SK-N-SH treated with all-trans-retinoic acid at 6 μM for 48 hours (cell line): ENCODE measurements around the gene CDC5L.

ENCODE experiments used
- ATAC-seq: fragments of 200-7000 bp; cut with Tn5 transposase; 3 replicates; pipeline ENCODE4 v1.9.1; 2020; ENCODE audit warnings: mild to moderate bottlenecking, moderate library complexity
- ARNTL ChIP-seq: fragments of 450-650 bp; formaldehyde crosslinking; IDR thresholded peaks from 2 replicates; pipeline ENCODE4 v1.5.0; 2020; ENCODE audit warnings: low read depth, mild to moderate bottlenecking, moderate library complexity, borderline replicate concordance
- BACH2 ChIP-seq: fragments of 250-450 bp; sonication (Bioruptor Pico); IDR thresholded peaks from 2 replicates; pipeline ENCODE4 v1.9.0; 2021; ENCODE audit warnings: mild to moderate bottlenecking, borderline replicate concordance
- CSDC2 ChIP-seq: fragments of 250-450 bp; sonication (Bioruptor Pico); IDR thresholded peaks from 2 replicates; pipeline ENCODE4 v1.5.0; 2020; ENCODE audit warnings: mild to moderate bottlenecking, moderate library complexity
- ESRRG ChIP-seq: fragments of 250-450 bp; sonication (Bioruptor Pico); IDR thresholded peaks from 2 replicates; pipeline ENCODE4 v1.6.1; 2021; ENCODE audit warnings: mild to moderate bottlenecking
- GLIS3 ChIP-seq: fragments of 250-450 bp; sonication (Bioruptor Pico); IDR thresholded peaks from 2 replicates; pipeline ENCODE4 v1.5.0; 2020; ENCODE audit warnings: mild to moderate bottlenecking, moderate library complexity
- OSR1 ChIP-seq: fragments of 250-450 bp; sonication (Bioruptor Pico); IDR thresholded peaks from 2 replicates; pipeline ENCODE4 v1.8.0; 2022; ENCODE audit warnings: moderate library complexity, mild to moderate bottlenecking, inconsistent platforms
- RARB ChIP-seq: fragments of 250-450 bp; sonication (Bioruptor Pico); IDR thresholded peaks from 2 replicates; pipeline ENCODE4 v1.8.0; 2021; ENCODE audit warnings: mild to moderate bottlenecking, moderate library complexity
- SNAI2 ChIP-seq: fragments of 250-450 bp; sonication (Bioruptor Pico); IDR thresholded peaks from 2 replicates; pipeline ENCODE4 v1.5.0; 2020; ENCODE audit warnings: mild to moderate bottlenecking, moderate library complexity
- TOX ChIP-seq: fragments of 250-450 bp; sonication (Bioruptor Pico); IDR thresholded peaks from 2 replicates; pipeline ENCODE4 v1.8.0; 2021; ENCODE audit warnings: mild to moderate bottlenecking, moderate library complexity, borderline replicate concordance
- ZC3H10 ChIP-seq: fragments of 250-450 bp; sonication (Bioruptor Pico); IDR thresholded peaks from 2 replicates; pipeline ENCODE4 v1.5.1; 2021; ENCODE audit warnings: mild to moderate bottlenecking, moderate library complexity
- ZFP3 ChIP-seq: fragments of 250-450 bp; sonication (Bioruptor Pico); IDR thresholded peaks from 2 replicates; pipeline ENCODE4 v1.5.0; 2020; ENCODE audit warnings: mild to moderate bottlenecking, moderate library complexity
- ZFP30 ChIP-seq: fragments of 450-650 bp; formaldehyde crosslinking; IDR thresholded peaks from 2 replicates; pipeline ENCODE4 v1.5.0; 2022; ENCODE audit warnings: mild to moderate bottlenecking, moderate library complexity
- ZNF8 ChIP-seq: fragments of 450-650 bp; formaldehyde crosslinking; IDR thresholded peaks from 2 replicates; pipeline ENCODE4 v1.5.0; 2020; ENCODE audit warnings: mild to moderate bottlenecking, moderate library complexity
- TF ChIP-seq, protein P1 (sequence below): fragments of 250-450 bp; sonication (Bioruptor Pico); IDR thresholded peaks from 2 replicates; pipeline ENCODE4 v1.5.0; 2020; ENCODE audit warnings: mild to moderate bottlenecking, moderate library complexity
- TF ChIP-seq, protein P2 (sequence below): fragments of 250-450 bp; sonication (Bioruptor Pico); IDR thresholded peaks from 2 replicates; pipeline ENCODE4 v1.5.1; 2020; ENCODE audit warnings: low read depth, mild to moderate bottlenecking, moderate library complexity
- TF ChIP-seq, protein P3 (sequence below): fragments of 250-450 bp; sonication (Bioruptor Pico); IDR thresholded peaks from 2 replicates; pipeline ENCODE4 v1.8.0; 2020; ENCODE audit warnings: mild to moderate bottlenecking, moderate library complexity, borderline replicate concordance
- TF ChIP-seq, protein P4 (sequence below): fragments of 250-450 bp; sonication (Bioruptor Pico); IDR thresholded peaks from 2 replicates; pipeline ENCODE4 v1.5.1; 2021; ENCODE audit warnings: mild to moderate bottlenecking, moderate library complexity
- TF ChIP-seq, protein P5 (sequence below): fragments of 250-450 bp; sonication (Bioruptor Pico); IDR thresholded peaks from 2 replicates; pipeline ENCODE4 v1.8.0; 2021; ENCODE audit warnings: low read depth, mild to moderate bottlenecking, moderate library complexity, borderline replicate concordance

CDC5L gene

DNA sequence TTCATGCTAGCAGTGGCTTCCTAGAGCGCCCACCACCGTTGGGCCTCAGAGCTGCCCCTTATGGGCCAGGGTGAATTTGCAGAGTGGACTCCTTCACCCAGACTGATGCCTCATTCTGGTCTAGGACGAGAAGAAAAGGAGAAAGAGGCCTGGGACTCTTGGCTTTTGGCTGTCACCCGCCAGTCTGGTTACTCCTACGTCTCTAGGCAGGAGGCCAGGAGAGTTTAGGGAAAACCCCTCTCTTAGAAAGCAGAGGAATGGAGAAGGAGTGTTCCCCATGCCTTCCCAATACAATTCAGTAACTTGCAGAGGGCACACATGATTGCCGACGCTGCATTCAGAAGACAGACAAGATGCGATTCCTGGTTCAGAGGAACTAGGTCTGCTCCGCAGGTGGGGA, 70.1 kb downstream of the CDC5L start:
- no peak for ATAC-seq
- TF ChIP-seq ZNF8 (CRISPR knock-in tag) (no peak), ZFP3 (no peak), GLIS3 (CRISPR knock-in tag) (no peak), ZC3H10 (CRISPR knock-in tag) (no peak), TOX (CRISPR knock-in tag) (no peak), ESRRG (CRISPR knock-in tag) (no peak), BACH2 (no peak), ARNTL (CRISPR knock-in tag) (no peak), RARB (CRISPR knock-in tag) (no peak), CSDC2 (CRISPR knock-in tag) (no peak), ZFP30 (CRISPR knock-in tag) (no peak), SNAI2 (CRISPR knock-in tag) (no peak)
- TF ChIP-seq, protein P1, sequence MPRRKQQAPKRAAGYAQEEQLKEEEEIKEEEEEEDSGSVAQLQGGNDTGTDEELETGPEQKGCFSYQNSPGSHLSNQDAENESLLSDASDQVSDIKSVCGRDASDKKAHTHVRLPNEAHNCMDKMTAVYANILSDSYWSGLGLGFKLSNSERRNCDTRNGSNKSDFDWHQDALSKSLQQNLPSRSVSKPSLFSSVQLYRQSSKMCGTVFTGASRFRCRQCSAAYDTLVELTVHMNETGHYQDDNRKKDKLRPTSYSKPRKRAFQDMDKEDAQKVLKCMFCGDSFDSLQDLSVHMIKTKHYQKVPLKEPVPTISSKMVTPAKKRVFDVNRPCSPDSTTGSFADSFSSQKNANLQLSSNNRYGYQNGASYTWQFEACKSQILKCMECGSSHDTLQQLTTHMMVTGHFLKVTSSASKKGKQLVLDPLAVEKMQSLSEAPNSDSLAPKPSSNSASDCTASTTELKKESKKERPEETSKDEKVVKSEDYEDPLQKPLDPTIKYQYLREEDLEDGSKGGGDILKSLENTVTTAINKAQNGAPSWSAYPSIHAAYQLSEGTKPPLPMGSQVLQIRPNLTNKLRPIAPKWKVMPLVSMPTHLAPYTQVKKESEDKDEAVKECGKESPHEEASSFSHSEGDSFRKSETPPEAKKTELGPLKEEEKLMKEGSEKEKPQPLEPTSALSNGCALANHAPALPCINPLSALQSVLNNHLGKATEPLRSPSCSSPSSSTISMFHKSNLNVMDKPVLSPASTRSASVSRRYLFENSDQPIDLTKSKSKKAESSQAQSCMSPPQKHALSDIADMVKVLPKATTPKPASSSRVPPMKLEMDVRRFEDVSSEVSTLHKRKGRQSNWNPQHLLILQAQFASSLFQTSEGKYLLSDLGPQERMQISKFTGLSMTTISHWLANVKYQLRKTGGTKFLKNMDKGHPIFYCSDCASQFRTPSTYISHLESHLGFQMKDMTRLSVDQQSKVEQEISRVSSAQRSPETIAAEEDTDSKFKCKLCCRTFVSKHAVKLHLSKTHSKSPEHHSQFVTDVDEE (CRISPR knock-in tag), result no peak
- TF ChIP-seq, protein P2, sequence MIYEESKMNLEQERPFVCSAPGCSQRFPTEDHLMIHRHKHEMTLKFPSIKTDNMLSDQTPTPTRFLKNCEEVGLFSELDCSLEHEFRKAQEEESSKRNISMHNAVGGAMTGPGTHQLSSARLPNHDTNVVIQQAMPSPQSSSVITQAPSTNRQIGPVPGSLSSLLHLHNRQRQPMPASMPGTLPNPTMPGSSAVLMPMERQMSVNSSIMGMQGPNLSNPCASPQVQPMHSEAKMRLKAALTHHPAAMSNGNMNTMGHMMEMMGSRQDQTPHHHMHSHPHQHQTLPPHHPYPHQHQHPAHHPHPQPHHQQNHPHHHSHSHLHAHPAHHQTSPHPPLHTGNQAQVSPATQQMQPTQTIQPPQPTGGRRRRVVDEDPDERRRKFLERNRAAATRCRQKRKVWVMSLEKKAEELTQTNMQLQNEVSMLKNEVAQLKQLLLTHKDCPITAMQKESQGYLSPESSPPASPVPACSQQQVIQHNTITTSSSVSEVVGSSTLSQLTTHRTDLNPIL (CRISPR knock-in tag), result no peak
- TF ChIP-seq, protein P3, sequence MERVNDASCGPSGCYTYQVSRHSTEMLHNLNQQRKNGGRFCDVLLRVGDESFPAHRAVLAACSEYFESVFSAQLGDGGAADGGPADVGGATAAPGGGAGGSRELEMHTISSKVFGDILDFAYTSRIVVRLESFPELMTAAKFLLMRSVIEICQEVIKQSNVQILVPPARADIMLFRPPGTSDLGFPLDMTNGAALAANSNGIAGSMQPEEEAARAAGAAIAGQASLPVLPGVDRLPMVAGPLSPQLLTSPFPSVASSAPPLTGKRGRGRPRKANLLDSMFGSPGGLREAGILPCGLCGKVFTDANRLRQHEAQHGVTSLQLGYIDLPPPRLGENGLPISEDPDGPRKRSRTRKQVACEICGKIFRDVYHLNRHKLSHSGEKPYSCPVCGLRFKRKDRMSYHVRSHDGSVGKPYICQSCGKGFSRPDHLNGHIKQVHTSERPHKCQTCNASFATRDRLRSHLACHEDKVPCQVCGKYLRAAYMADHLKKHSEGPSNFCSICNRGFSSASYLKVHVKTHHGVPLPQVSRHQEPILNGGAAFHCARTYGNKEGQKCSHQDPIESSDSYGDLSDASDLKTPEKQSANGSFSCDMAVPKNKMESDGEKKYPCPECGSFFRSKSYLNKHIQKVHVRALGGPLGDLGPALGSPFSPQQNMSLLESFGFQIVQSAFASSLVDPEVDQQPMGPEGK (CRISPR knock-in tag), result no peak
- TF ChIP-seq, protein P4, sequence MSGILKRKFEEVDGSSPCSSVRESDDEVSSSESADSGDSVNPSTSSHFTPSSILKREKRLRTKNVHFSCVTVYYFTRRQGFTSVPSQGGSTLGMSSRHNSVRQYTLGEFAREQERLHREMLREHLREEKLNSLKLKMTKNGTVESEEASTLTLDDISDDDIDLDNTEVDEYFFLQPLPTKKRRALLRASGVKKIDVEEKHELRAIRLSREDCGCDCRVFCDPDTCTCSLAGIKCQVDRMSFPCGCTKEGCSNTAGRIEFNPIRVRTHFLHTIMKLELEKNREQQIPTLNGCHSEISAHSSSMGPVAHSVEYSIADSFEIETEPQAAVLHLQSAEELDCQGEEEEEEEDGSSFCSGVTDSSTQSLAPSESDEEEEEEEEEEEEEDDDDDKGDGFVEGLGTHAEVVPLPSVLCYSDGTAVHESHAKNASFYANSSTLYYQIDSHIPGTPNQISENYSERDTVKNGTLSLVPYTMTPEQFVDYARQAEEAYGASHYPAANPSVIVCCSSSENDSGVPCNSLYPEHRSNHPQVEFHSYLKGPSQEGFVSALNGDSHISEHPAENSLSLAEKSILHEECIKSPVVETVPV (CRISPR knock-in tag), result no peak
- TF ChIP-seq, protein P5, sequence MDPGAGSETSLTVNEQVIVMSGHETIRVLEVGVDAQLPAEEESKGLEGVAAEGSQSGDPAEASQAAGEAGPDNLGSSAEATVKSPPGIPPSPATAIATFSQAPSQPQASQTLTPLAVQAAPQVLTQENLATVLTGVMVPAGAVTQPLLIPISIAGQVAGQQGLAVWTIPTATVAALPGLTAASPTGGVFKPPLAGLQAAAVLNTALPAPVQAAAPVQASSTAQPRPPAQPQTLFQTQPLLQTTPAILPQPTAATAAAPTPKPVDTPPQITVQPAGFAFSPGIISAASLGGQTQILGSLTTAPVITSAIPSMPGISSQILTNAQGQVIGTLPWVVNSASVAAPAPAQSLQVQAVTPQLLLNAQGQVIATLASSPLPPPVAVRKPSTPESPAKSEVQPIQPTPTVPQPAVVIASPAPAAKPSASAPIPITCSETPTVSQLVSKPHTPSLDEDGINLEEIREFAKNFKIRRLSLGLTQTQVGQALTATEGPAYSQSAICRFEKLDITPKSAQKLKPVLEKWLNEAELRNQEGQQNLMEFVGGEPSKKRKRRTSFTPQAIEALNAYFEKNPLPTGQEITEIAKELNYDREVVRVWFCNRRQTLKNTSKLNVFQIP (CRISPR knock-in tag), result no peak

DNA sequence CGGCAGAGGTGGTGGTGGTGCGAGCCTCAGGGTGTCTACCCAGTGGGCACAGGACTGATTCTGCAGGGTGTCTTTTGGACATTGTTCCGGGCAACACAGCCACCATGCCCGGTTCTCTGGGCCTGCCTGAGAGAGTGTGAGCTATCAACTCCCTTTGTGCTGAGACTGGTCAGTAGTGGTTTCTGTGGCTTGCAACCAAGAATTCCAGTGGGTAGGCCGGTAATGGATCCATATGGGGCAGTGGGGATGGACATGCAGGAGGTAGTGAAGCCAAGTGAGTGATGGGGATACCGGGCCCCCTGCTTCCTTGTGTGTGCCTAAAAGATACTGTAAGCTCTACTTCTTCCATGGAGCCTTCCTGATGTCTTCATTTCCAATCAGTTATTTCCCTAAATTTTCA, 71.0 kb downstream of the CDC5L start:
- TF ChIP-seq ZC3H10 (CRISPR knock-in tag) (no peak), OSR1 (CRISPR knock-in tag) (no peak), ARNTL (CRISPR knock-in tag) (no peak)
- ATAC-seq, result no peak

DNA sequence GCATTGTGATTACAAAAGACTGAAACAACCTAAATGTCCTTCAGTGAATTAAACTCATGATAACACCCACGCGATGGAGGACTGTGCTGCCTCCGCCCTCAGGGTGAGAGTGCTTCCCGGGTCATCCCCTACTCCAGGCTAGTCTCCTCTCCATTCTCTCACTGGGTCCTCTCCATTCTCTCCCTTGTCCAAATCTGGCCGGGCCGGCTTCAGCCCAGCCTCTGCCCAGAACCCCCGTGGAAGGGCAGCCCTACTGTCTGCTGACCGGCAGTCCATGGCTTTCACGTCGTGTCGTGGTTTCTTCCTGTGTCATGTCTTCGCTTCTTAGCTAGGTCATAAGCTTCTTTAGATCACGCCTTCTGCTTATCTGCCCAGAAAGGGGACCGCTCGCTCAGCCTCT, 74.8 kb downstream of the CDC5L start:
- TF ChIP-seq ARNTL (CRISPR knock-in tag), result no peak
- TF ChIP-seq, protein P2 (CRISPR knock-in tag), result no peak
- TF ChIP-seq, protein P5 (CRISPR knock-in tag), result no peak
- TF ChIP-seq ZNF8 (CRISPR knock-in tag), result no peak
- TF ChIP-seq ZFP3, result no peak
- no peak for ATAC-seq
